GM12865 (cell line): ENCODE results near the gene MTHFD1L.
"Not testable (repeated sequence)": the region's sequence is repeated elsewhere in the genome, so short reads cannot be mapped to it uniquely, and the experiment has no call there.

ENCODE experiments used
- DNase-seq: peaks from one replicate; pipeline ENCODE4 v3.0.0; 2010; ENCODE audit warnings: low read depth
- H3K4me3 ChIP-seq: 2 replicates; pipeline ENCODE4 v1.5.1; 2011; ENCODE audit warnings: mild to moderate bottlenecking, low read depth, low read length, control low read depth
- CTCF ChIP-seq: IDR thresholded peaks from 2 replicates; pipeline ENCODE4 v1.5.1; 2011; ENCODE audit warnings: low read length, control low read depth, low read depth, inconsistent platforms; ENCODE audit not compliant: insufficient read depth; ENCODE audit errors: missing control alignments

Gene MTHFD1L

DNA sequence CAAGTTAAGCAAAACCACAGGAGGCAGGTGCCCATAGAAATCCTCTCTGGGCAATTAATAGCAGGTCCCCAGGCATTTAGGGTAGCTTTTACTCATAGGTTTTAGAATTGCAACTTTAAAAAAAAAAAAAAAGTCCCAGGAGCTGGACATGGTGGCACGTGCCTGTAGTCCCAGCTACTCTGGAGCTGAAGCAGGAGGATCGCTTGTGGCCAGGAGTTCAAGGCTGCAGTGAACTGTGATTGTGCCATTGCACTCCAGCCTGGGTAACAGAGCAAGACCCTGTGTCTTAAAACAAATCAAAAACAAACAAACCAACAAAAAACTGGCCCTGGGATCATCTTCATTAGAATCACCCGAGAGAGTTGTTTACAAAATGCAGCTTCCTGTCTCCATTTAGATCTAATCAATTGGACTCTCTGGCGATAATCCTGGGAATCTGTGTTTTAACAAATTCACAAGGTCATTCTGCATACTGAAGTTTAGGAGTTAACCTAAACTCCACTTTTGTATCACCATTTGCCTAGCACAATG, 242.5 kb downstream of the MTHFD1L start:
- TF ChIP-seq CTCF, result no peak
- no peak overlapping the region for H3K4me3 ChIP-seq
- DNase-seq, result no peak

DNA sequence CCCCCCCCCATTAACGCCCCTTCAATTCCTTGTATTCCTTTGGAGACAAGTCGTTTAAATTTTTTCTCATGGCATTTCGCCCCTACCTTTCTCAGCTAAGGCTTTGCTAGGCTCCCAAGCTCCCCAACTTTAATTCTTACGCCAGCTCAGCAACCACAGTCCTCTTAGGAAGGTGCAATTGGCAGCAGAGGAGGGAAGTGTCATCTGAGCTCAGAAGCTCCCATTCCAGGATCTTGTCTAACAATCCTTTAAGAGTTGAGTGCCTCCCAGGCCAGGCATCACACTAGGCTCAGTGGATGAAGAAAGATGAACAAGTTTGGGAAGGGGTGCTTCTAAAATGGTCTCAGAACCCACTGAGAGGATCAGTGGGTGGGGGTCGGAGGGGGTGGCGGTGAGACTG, 243.0 kb downstream of the MTHFD1L start:
- no peak overlapping the region for H3K4me3 ChIP-seq
- DNase-seq, result no peak
- TF ChIP-seq CTCF, result no peak

GRCh38 chr6:151109361-151109760, 243.9 kb downstream of the MTHFD1L start:
- TF ChIP-seq CTCF, result no peak
- H3K4me3 ChIP-seq, result no peak overlapping the region

GRCh38 chr6:151109869-151110575, 244.5 kb downstream of the MTHFD1L start:
- no peak for TF ChIP-seq CTCF
- DNase-seq, result no peak
- H3K4me3 ChIP-seq, result no peak overlapping the region

More at GRCh38 chr6:151109361-151109760, 243.9 kb downstream of the MTHFD1L start:
- no peak for DNase-seq

- no peak for DNase-seq
- no peak for TF ChIP-seq CTCF
- no peak overlapping the region for H3K4me3 ChIP-seq
Observed at GRCh38 chr6:151110576-151110905, 245.0 kb downstream of the MTHFD1L start.

DNA sequence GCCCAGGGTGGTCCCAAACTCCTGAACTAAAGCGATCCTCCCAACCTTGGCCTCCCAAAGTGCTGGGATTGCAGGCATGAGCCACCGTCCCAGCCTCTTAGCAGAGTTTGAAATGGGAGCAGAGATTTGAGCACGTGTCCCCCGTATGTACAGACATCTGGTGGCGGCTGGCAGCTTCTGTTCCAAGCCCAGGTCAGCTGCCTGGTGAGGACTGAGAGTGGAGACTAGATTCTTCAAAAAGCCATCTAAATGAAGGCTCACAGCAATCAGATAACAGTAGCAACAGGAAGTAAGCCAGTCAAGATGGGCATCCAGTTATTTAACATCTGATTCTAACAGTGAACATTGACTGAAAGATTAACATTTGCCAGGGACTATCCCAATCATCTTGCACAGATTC, 246.2 kb downstream of the MTHFD1L start:
- DNase-seq, result no peak
- H3K4me3 ChIP-seq, result no peak overlapping the region
- no peak for TF ChIP-seq CTCF

GRCh38 chr6:151112130-151112529, 246.6 kb downstream of the MTHFD1L start:
- no peak for TF ChIP-seq CTCF
- H3K4me3 ChIP-seq, result no peak overlapping the region
- no peak for DNase-seq

DNA sequence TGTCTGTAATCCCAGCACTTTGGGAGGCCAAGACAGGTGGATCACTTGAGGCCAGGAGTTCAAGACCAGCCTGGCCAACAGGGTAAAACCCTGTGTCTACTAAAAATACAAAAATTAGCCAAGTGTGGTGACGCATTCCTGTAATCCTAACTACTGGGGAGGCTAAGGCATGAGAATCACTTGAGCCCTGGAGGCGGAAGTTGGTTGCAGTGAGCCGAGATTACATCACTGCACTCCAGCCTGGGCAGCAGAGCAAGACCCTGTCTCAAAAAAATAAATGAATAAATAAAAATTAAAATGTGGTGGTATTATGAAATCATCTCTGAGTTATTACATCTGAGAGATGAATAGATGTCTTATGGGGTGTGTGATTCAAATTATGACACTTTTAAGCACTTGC, 247.4 kb downstream of the MTHFD1L start:
- DNase-seq, result not testable (repeated sequence)

More for the DNA sequence above, 247.4 kb downstream of the MTHFD1L start:
- not testable (repeated sequence) for H3K4me3 ChIP-seq
